Neural progenitor cell (in vitro differentiated cells): Measurements from ENCODE around the gene ARMC10.

ENCODE experiments used
- EZH2 ChIP-seq: fragments of 200-600 bp; sonication (generic); IDR thresholded peaks from 2 replicates; pipeline ENCODE4 v1.6.1; 2017; ENCODE audit warnings: antibody characterized with exemption, mild to moderate bottlenecking, moderate library complexity
- TF ChIP-seq, protein P1 (sequence below): fragments of 200-600 bp; sonication (generic); IDR thresholded peaks from 2 replicates; pipeline ENCODE4 v1.5.1; 2017; ENCODE audit warnings: antibody characterized with exemption, mild to moderate bottlenecking

DNA sequence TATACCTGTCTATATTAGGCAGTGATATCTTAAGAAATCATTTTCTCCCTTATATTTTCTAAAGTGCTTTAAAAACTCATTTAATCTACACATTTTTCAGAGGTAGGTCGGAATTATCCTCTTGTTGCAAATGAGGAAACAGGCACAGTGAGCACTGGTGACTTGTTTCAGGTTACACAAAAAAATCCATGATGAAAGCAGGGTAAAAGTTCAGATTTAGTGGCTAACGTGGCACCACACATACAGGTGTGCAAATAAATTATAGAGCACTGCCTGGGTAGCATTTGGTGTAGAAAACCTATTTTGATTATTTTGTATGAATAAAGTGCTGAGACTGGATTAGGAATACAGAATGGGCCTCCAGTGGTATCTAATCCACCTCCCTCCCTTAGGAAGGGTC lies 26.6 kb downstream of the ARMC10 start:
- TF ChIP-seq, protein P1, sequence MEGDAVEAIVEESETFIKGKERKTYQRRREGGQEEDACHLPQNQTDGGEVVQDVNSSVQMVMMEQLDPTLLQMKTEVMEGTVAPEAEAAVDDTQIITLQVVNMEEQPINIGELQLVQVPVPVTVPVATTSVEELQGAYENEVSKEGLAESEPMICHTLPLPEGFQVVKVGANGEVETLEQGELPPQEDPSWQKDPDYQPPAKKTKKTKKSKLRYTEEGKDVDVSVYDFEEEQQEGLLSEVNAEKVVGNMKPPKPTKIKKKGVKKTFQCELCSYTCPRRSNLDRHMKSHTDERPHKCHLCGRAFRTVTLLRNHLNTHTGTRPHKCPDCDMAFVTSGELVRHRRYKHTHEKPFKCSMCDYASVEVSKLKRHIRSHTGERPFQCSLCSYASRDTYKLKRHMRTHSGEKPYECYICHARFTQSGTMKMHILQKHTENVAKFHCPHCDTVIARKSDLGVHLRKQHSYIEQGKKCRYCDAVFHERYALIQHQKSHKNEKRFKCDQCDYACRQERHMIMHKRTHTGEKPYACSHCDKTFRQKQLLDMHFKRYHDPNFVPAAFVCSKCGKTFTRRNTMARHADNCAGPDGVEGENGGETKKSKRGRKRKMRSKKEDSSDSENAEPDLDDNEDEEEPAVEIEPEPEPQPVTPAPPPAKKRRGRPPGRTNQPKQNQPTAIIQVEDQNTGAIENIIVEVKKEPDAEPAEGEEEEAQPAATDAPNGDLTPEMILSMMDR = no peak
- no peak for TF ChIP-seq EZH2
